Thyroid gland (tissue), 4 donors: ENCODE data around the gene SND1. TPM values are rescaled to one million over a fixed set of nuclear protein-coding genes. Genes with fewer than 3 reads are reported as not detected.

ENCODE experiments used
- DNase-seq, 2 donors: peaks; one replicate each; pipeline ENCODE4 v3.0.0-alpha.2; 2019
- H3K27ac ChIP-seq, 3 donors: fragments of 200-600 bp; sonication (generic); 1 replicate in 2 of 3; 2 replicates in 1 of 3; pipeline ENCODE4 v1.5.1; 2016 to 2019; ENCODE audit warnings: mild to moderate bottlenecking in 1 of 3, moderate library complexity in 1 of 3
- H3K27me3 ChIP-seq: fragments of 200-600 bp; sonication (generic); one replicate; pipeline ENCODE4 v1.5.1; 2019
- H3K36me3 ChIP-seq, 2 donors: fragments of 200-600 bp; sonication (generic); one replicate each; pipeline ENCODE4 v1.5.1; 2016 to 2019
- H3K4me1 ChIP-seq, 2 donors: fragments of 200-600 bp; sonication (generic); one replicate each; pipeline ENCODE4 v1.5.1; 2017 to 2019
- H3K4me3 ChIP-seq, 3 donors: fragments of 200-600 bp; sonication (generic); replicated peaks in 1 of 3; 1 replicate in 2 of 3; 2 replicates in 1 of 3; pipeline ENCODE4 v1.5.1; 2016; ENCODE audit warnings: mild to moderate bottlenecking in 1 of 3
- H3K9me3 ChIP-seq: fragments of 200-600 bp; sonication (generic); one replicate; pipeline ENCODE4 v1.5.1; 2017
- POLR2A ChIP-seq, 2 donors: fragments of 450-650 bp; IDR thresholded peaks; one replicate each; pipeline ENCODE4 v1.6.1; 2017; ENCODE audit warnings: antibody characterized with exemption in 2 of 2, mild to moderate bottlenecking in 2 of 2, moderate library complexity in 1 of 2
- WGBS, 2 donors: methylation state at CpG; one replicate each; pipeline ENCODE4 v1.1.5; 2017; 5-methylcytosine and 5-hydroxymethylcytosine counted together
- intact Hi-C: fragments of 100-400 bp; cut with DNase I; formaldehyde crosslinking; loops from one replicate; pipeline ENCODE4 v1.15.1; 2023
- total RNA-seq, 4 donors: library from RNA; depleted of rRNA; stranded (reverse); fragments of >200 nt; gene quantifications; one replicate each; pipeline ENCODE4 v1.2.3, GENCODE V29; 2016
- TF ChIP-seq, protein P1 (sequence below), 6 experiments: fragments of 200-600 bp in 3 of 6; fragments of 450-650 bp in 3 of 6; sonication (generic) in 3 of 6; IDR thresholded peaks; one replicate each; pipeline ENCODE4 v1.5.1; 2016 to 2019; ENCODE audit warnings: antibody characterized with exemption in 6 of 6, mild to moderate bottlenecking in 2 of 6, inconsistent platforms in 1 of 6, moderate library complexity in 1 of 6

The SND1 gene
- total RNA-seq, 4 donors from 2014 or later = 126 to 167 (median 144) TPM

- 42 to 57% methylated on average over 1 of the region's 1 CpG for WGBS, 2 donors
- no peaks in the 10 kb centered on the region for H3K4me1 ChIP-seq
- H3K27me3 ChIP-seq = no peaks in the 10 kb centered on the region
- no peaks in the 10 kb centered on the region for H3K36me3 ChIP-seq
- H3K4me3 ChIP-seq = no peak overlapping the region
- DNase-seq = no peak
- H3K27ac ChIP-seq = no peak overlapping the region
- intact Hi-C loops = no loop called here
- TF ChIP-seq, protein P1, sequence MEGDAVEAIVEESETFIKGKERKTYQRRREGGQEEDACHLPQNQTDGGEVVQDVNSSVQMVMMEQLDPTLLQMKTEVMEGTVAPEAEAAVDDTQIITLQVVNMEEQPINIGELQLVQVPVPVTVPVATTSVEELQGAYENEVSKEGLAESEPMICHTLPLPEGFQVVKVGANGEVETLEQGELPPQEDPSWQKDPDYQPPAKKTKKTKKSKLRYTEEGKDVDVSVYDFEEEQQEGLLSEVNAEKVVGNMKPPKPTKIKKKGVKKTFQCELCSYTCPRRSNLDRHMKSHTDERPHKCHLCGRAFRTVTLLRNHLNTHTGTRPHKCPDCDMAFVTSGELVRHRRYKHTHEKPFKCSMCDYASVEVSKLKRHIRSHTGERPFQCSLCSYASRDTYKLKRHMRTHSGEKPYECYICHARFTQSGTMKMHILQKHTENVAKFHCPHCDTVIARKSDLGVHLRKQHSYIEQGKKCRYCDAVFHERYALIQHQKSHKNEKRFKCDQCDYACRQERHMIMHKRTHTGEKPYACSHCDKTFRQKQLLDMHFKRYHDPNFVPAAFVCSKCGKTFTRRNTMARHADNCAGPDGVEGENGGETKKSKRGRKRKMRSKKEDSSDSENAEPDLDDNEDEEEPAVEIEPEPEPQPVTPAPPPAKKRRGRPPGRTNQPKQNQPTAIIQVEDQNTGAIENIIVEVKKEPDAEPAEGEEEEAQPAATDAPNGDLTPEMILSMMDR (IDR thresholded peaks at IDR 0.05) = no peak
- TF ChIP-seq POLR2A (IDR thresholded peaks at IDR 0.05) = no peak
- no peaks in the 10 kb centered on the region for H3K9me3 ChIP-seq
Observed at GRCh38 chr7:127865466-127865865, 213.5 kb downstream of the SND1 start.

GRCh38 chr7:127870231-127870907 is 218.4 kb downstream of the SND1 start:
- no peak for DNase-seq
- no peaks in the 10 kb centered on the region for H3K4me1 ChIP-seq
- no peaks in the 10 kb centered on the region for H3K36me3 ChIP-seq
- TF ChIP-seq POLR2A (IDR thresholded peaks at IDR 0.05) = no peak
- TF ChIP-seq, protein P1 (IDR thresholded peaks at IDR 0.05) = no peak
- WGBS, 2 donors = 85 to 90% methylated on average over 6 of the region's 6 CpGs
- intact Hi-C loops = no loop called here
- H3K27ac ChIP-seq = no peak overlapping the region
- H3K27me3 ChIP-seq = no peaks in the 10 kb centered on the region
- H3K9me3 ChIP-seq = no peaks in the 10 kb centered on the region
- H3K4me3 ChIP-seq = no peak overlapping the region

DNA sequence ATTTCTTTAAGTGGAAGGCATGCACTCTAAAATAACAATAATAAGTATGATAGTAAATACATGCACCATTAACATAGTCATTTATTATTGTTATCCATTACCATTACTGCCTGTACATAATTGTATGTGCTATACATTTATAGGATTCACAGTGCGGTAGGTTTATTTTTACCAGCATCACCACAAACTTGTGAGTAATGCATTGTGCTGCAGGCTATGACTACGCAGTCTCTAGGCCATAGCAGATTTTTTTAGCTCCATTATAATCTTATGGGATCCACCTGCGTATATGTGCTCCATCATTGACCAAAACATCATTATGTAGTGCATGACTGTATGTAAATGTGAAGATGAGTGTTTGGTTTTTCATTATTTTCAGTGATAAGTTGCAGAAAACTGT is 219.2 kb downstream of the SND1 start:
- WGBS, 2 donors = 97 to 98% methylated on average over 3 of the region's 3 CpGs

GRCh38 chr7:127872122-127872521 is 220.1 kb downstream of the SND1 start:
- no peaks in the 10 kb centered on the region for H3K36me3 ChIP-seq
- intact Hi-C loops = no loop called here
- H3K27me3 ChIP-seq = no peaks in the 10 kb centered on the region
- H3K9me3 ChIP-seq = no peaks in the 10 kb centered on the region
- 80 to 93% methylated on average over 1 of the region's 1 CpG for WGBS, 2 donors
- no peak for TF ChIP-seq POLR2A (IDR thresholded peaks at IDR 0.05)
- TF ChIP-seq, protein P1 (IDR thresholded peaks at IDR 0.05) = no peak
- no peak overlapping the region for H3K4me3 ChIP-seq
- no peak overlapping the region for H3K27ac ChIP-seq
- no peak for DNase-seq
- H3K4me1 ChIP-seq = no peaks in the 10 kb centered on the region

More for the DNA sequence above, 219.2 kb downstream of the SND1 start:
- TF ChIP-seq POLR2A (IDR thresholded peaks at IDR 0.05) = no peak
- TF ChIP-seq, protein P1 (IDR thresholded peaks at IDR 0.05) = no peak
- intact Hi-C loops = no loop called here
- no peaks in the 10 kb centered on the region for H3K36me3 ChIP-seq
- no peak overlapping the region for H3K4me3 ChIP-seq
- DNase-seq = no peak
- H3K27ac ChIP-seq = no peak overlapping the region
- H3K27me3 ChIP-seq = no peaks in the 10 kb centered on the region
- no peaks in the 10 kb centered on the region for H3K9me3 ChIP-seq
- no peaks in the 10 kb centered on the region for H3K4me1 ChIP-seq

DNA sequence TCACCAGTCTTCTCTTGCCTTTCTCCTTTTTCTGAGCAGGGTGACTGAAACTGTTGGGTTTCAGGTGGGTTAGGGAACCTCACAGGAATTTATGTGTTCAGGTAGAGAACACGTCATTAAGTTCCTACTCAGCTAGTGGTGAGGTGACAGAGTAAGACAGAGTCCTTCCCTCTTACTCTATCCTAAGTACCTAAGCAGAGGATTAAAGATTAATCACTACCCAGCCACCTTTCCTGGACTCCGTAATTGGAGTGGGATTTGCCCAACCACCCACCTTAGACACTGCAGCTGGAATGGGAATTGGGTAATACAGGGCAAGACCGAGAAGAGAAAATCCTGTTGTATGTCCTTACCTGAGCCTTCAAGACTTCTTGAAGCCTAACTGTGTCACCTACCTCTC is 221.2 kb downstream of the SND1 start:
- WGBS, 2 donors = 96 to 97% methylated on average over 3 of the region's 3 CpGs
- intact Hi-C loops = no loop called here
- no peak for TF ChIP-seq POLR2A (IDR thresholded peaks at IDR 0.05)
- TF ChIP-seq, protein P1 (IDR thresholded peaks at IDR 0.05) = no peak

More for the DNA sequence above, 221.2 kb downstream of the SND1 start:
- Histone ChIP-seq H3K9me3 (no peaks in the 10 kb centered on the region), H3K4me3 (no peak overlapping the region), H3K27me3 (no peaks in the 10 kb centered on the region), H3K36me3 (no peaks in the 10 kb centered on the region), H3K4me1 (no peaks in the 10 kb centered on the region), H3K27ac (no peak overlapping the region)
- no peak for DNase-seq
